T-helper 1 cell treated with Interleukin-12 subunit alpha and Interleukin-12 subunit beta and Interleukin-4 antibody, amounts not matched to agents 30 ng/mL and 1 ng/mL, for 36 hours (primary cell): ENCODE measurements around the gene SCT. TPM values are rescaled to one million over a fixed set of nuclear protein-coding genes. Genes with fewer than 3 reads are reported as not detected.

Source experiments
- intact Hi-C: fragments of 100-400 bp; cut with micrococcal nuclease; formaldehyde crosslinking; loops from one replicate; pipeline ENCODE4 v1.15.1; 2024
- total RNA-seq: library from RNA; stranded (reverse); gene quantifications from 2 replicates; pipeline ENCODE4 v1.2.3, GENCODE V29; 2022

The SCT gene
- total RNA-seq, 1 donor from 2014 or later = not detected

DNA sequence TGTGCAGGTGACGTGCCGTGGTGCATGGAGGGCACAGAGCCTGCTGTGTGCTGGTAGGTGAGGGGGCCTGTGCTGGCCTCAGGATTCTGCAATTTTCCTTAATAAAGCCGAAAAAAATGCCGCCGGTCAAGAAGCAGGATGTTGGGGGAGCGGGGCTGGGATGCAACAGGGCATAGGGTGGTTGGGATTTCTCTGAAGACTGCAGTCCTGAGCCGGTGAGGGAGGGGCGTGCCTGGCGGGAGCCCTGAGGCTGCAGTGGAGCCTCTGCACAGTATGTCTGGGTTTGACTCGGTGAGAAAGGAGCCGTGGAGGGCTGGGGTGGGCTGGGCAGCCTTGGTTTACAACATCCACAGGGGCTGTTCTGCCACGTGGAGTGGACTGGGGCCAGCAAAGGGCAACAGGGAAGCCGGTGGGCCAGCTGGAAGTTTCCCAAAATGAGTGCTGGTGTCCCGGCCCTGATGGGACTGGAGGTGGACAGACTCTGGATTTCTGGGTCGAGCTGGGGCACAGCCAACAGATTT lies 3.6 kb downstream of the SCT start:
- intact Hi-C loops = no loop called here

DNA sequence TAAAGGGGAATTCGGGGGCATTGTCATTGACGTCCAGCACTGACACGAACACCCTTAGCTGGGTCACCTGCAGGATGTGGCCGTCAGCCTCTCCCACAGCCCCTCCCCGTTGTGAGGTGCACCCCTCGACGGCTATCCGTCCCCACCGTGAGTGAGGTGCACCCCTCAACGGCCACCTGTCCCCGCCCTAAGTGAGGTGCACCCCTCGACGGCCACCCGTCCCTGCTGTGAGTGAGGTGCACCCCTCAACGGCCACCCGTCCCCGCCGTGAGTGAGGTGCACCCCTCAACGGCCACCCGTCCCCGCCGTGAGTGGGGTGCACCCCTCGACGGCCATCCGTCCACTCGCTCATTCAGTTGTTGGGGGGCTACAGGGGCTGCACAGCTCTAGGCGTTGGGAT lies 5.1 kb downstream of the SCT start:
- intact Hi-C loops = no loop called here

DNA sequence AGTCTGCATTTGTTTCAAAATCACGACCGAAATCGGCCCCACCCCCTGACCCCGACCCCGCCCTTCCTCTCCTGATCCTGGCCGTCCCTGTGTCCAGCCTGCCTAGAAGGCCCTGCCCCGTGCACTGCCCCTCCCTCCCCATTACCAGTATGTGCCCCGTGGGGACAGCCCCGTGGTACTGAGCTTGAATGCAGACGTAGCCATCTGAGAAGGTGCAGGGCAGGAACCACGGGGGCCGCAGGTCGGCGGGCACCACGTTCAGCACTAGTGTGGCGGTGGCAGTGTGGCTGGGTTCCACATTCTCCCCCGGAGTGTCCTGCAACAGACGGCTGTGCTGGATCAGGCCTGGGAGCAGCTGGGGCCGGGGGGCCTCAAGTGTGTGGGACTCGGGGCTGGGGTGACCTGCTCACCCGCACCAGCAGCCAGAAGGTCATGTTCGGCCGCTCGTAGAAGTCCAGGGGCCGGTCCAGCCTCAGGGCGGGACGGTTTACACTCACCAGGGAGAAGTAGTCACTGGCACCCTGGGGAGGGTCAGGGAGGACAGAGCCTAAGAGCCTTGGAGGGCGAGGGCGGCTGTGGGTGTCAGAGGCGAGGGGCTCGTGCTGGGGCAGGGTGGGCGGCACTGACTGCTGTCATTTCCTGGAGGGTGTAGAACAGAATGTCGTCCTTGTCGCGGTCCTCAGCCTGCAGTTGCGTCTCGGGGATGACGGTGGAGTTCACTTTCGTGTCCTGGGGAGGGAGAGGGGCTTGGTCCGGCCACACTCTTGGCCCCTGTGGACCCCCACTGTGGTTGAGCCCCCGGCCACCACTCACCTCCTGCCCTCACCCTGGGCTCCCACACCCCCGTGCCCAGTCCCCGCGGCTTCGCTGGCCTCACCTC lies 5.8 kb downstream of the SCT start:
- intact Hi-C loops = no loop called here

DNA sequence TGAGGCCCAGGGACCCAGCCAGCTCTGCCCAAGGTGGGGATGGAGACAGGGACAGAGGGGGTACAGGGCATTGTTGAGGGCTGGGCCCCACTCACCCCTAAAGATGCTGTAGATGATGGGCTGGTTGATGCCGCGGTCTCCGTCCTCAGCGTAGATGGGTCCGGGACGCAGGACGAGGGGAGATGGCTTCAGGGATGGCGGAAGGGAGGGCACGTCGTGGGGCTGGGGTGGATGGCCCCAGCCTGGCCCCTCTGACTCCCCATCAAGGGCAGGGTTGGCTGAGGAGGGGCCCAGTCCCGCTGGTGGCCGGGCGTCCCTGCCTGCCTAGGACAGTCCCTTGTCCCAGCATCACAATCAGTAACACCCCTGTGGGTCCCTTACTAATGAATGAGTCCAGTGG lies 6.8 kb downstream of the SCT start:
- intact Hi-C loops = no loop called here

DNA sequence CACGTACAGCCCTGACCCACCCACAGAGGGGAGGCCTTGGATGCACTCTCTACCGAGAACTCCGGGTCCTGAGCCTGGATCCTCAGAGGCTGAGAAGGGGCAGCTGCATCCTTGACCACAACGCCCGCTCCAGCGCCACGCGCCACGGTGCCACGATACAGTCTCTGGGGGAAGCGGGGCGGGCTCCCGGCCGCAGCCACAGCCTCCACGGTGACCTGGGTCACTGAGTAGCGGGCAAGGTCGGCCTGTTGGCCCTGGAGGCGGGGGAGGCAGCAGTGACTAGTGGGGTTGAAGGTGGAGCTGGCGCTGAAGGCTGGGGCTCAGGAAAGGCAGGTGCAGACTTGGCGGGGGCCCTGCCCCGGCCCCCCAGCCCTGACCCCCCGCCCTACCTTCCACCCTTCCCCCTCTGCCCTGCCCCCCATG lies 7.3 kb downstream of the SCT start:
- intact Hi-C loops = no loop called here

DNA sequence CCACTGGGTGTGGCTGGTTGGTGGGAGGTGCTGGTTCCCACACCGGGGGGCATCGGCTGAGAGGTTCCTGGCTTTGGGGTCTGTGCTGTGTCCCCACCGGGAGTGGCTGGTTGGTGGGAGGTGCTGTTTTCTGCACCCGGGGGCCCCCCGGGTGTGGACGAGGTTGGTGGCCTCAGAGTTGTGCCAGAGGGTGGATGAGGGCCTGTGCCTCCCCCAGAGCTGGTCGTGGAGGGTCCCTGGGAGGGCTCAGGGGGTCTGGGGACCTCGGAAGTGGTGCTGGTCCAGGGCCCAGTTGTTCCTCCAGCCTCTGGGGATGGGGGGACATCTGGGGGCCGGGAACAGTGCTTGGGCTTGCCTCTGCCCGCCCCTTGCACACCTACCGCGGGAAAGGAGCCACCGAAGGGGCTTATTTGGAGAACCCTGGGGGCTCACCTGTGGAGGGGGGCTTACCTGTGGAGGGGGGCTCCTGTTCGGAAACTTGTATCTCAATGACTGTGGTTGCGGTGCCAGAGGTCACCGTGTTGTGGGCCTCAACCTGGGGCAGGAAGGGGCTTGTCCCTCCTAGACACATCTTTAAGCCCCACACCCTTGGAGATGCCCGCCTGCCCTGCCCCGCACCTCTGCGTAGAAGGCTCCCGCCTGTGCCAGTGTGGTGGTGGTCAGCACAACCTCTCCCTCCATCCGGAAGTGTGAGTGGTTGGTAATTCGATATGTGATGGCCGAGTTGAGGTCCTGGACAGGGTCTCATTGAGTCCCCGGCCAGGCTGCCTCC lies 7.9 kb downstream of the SCT start:
- intact Hi-C loops = no loop called here

DNA sequence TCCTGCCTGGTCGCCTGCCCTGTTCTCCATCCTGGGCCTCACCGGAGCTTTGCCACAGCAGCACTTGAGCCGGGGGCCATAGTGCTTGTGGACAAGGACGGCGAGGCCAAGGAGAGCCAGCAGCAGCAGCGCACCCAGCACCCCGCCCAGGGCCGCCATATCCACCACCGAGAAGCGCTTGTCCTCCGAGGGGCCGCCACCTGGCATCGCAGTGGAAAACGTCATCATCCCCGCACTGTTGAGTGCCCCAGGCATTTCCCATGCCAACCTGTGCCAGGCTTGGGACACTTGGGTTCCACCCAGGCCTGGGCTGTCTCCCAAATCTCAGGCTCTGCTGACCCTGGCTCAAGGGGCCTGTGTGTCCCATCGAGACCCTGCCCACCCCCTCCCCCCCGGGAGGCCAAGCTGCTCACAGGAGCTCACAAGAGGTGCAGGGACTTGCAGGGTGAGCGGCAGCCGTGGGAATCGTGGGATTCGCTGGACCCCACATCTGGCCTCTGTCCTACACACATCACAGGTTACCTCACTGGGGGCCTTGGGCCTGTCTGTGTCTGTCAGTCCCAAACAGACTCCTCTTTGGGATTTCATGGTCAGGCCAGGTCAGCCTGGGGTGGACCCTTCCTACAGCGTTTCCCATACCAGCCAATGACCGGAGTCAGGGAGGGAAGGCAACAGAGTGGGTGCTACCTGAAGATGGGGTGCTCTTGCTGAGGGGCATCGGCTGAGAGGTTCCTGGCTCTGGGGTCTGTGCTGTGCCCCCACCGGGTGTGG lies 8.9 kb downstream of the SCT start:
- intact Hi-C loops = loop anchor here (2.0 kb wide), 1 partner anchor 179 kb away; no protein-coding TSS in a partner anchor

DNA sequence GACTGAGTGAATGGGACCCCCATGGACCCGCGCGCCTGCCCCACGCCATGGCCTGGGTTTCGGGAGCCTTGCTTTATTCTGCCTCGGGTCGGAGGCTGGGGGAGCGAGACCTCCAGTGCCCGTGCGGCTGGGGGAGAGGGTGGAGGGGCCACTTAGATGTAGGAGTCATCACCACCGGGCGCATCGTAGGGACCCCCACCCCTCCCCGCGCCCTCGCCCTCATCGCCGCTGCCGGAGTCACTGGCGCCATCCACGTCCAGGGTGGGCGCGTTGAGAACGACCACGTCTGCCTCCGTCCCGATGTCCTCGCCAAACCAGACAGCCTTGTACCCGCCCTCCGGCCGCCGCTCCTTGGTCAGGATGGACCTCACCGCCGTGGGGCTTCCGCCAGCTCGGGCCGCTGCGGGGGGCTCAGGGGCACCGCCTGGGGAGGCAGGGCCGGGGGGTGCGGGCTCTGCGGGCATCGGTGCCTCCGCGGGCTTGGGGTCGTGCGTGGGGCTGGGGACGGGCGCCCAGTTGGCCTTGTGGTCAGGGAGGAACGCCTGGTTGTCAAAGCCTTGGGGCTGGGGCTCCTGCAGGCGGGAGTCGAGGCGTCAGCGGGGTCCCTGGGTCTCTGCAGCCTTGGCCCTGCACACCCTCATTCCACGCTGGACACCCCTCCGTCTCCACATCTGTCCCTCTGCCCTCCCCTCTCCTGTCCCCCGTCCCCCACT lies 9.6 kb downstream of the SCT start:
- intact Hi-C loops = loop anchor here (2.0 kb wide), 1 partner anchor 179 kb away; no protein-coding TSS in a partner anchor

DNA sequence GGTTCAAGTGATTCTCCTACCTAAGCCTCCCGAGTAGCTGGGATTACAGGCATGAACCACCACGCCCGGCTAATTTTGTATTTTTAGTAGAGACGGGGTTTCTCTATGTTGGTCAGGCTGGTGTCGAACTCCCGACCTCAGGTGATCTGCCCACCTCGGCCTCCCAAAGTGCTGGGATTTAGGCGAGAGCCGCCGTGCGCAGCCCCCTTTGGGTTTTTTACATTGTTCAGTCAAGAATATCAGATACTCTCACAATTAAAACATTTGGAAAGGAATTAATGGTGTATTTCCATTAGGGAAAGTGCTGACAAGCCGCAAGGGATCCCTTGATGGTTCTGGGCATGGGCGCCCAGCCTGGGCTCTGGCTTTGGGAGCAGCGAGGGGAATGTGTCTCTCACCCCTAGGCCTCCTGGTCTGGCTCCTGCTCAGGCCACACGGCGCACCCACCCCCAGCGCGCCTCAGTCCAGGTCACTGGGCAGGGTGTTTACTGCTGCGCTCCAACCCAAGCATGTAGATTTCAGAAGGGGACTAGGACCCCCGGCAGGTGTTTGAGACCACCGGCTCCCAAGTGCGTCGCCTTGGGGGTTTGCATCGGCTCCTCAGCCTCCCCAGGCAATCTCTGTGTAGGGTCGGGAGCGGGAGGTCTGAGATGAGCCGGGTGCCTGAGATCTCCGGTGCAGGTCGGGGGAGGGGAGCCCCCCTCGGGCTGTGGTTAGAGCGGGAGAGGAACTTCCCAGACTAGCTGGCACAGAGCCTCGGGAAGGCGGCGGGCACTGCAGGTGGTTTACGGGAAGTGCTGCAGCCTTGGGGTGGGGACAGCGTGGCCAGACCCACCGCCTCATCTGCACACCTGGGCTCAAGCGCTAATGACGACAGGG lies 10.4 kb downstream of the SCT start:
- intact Hi-C loops = loop anchor here (1.0 to 2.0 kb wide), 7 partner anchors 28 to 180 kb away; partner anchors contain the start of genes HRAS, LMNTD2, PHRF1 and RASSF7

DNA sequence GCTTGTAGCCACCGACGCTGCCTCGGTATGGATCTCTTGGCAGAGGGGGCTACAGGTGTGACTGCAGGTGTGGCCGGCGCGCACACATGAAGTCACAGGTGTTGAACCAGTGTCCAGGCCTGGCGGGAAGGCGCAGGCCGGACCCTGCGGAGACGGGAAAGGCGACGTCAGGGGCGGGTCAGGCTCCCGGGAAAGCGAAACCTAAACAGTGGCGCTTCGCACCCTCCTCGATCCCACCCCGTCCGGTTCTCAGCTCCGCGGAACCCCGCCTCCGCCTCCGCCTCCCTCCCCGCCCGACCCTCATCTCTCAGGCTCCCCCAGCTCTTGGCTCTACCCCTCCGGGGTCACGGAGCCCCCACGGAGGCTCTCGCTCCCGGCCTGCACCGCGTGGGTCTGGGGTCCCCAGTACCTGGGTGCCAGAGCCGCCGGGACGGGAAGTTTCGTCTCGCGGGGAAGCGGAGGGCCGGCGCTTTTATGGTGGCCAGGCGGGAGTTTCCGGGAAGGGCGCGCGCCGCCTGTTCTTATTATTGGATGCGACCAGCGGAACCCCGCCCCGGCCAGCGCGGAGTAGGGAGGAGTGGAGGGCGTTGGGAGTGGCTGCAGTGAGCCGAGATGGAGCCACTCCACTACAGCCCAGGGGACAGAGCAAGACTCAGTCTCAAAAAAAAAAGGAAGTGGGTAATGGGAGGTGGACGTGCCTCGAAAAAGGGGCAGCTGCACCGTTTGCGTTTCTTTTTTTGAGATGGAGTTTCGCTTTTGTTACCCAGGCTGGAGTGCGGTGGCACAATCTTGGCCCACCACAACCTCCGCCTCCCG lies 11.3 kb downstream of the SCT start, which contains the start of gene IRF7:
Gene IRF7, minus strand, starts transcription at position 447 of the 816 bp plus-strand sequence. CDS start 586 bp downstream, outside the sequence.
- intact Hi-C loops = loop anchor here (1.0 to 2.0 kb wide), 9 partner anchors 27 to 181 kb away; partner anchors contain the start of genes DEAF1, HRAS, LMNTD2 and PHRF1

DNA sequence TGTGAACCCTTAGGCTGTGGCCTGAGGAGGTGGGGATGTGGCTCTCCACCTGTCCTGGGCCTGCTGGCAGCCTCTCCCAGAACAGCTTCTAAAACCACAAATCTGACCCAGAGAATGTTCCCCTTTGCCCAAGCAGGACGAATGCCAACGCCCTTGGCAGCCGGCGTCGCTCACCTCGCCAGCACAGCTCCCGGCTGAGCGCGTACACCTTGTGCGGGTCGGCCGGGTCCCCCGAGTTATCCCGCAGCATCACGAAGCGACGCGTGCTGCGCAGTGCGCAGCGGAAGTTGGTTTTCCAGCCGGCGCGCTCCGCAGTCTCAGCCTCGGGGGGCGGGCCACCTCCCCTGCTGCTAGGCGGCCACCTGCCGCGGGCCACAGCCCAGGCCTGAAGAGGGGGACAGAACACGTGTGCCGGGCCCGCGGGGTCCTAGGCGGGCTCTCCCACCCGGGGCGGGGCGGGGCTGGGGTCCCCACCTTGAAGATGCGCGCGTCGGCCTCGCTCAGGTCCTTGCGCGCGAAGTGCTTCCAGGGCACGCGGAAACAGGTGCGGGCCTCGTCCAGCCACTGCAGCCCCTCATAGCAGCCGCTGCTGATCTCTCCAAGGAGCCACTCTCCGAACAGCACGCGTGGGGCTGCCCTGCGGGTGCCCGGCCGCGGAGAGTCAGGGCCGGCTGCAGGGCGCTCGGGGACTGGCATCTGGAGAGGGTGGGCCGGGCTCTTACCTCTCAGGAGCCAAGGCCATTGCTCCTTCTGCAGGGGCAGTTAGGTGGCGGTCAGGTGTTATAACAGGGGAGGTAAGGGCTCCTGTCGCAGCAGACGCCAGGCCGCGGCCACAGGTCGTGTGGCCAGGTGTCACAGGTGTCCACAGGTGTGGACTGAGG lies 12.1 kb downstream of the SCT start:
- intact Hi-C loops = loop anchor here (1.0 to 2.0 kb wide), 2 partner anchors 80 to 132 kb away; partner anchors contain the start of genes DEAF1, TALDO1 and TMEM80

DNA sequence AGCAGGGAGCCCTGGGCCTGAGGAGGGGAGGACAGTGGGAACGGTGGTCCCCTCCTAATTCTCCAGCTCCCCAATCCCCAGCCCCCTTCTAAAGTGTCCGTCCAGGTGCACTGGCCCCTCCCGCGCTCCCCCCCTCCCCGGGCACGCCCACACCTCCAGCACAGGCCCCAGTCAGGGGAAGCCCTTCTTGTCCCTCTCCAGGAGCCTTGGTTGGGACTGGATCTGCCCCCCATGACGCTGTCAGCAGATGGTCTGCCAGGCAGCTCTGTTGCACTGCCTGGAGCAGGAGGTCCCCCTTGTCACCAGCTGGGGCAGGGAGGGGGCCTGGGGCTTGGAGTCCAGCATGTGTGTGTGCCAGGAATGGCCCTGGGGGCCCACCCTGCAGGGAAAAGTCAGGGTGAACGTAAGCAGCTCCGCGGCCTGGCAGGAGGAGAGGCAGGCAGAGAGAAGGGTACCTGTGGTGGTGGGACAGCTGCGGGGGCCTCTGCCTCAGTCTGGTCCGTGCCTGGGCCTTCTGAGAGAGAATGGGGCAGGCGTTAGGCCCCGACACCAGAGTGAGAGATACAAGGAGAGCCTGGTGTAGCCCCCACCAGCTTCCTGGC lies 12.9 kb downstream of the SCT start:
- intact Hi-C loops = loop anchor here (2.0 kb wide), 1 partner anchor 133 kb away; the partner anchor contains the start of gene TALDO1

DNA sequence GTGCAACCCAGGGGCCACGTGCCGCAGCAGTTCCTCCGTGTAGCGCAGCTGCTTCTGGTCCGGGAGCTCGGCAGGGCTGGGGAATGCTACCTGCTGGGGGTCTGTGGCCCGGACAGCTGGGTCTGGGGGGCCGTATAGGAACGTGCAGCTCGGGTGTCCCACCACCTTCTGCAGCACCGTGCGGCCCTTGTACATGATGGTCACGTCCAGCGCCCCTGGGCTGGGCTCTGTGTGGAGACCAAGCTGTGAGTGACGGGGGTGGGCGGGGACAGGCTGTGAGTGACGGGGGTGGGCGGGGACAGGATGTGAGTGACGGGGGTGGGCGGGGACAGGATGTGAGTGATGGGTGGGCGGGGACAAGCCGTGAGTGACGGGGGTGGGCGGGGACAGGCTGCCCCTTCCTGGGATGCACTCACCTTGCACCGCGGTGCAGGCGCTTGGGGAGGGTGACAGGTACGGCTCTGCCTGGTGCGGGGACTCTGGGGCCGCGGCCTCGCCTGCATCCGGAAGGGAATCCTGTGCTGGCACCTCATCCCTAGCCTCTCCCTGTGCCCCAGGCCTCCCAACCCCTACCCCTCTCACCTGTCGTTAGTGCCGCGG lies 13.5 kb downstream of the SCT start:
- intact Hi-C loops = no loop called here

DNA sequence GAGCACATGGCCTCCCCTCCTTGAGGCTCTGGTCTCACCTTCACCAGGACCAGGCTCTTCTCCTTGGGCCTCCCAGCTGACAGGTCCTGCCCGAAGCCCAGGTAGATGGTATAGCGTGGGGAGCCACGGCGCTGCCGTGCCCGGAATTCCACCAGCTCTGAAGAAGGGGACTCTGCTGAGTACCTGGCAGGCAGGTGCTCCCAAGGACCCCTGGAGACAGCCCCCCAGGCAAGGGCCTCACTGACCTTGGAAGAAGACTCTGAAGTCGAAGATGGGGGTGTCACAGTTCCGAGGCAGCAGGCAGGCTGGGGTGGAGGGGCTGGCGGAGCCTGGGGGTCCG lies 14.1 kb downstream of the SCT start:
- intact Hi-C loops = no loop called here

DNA sequence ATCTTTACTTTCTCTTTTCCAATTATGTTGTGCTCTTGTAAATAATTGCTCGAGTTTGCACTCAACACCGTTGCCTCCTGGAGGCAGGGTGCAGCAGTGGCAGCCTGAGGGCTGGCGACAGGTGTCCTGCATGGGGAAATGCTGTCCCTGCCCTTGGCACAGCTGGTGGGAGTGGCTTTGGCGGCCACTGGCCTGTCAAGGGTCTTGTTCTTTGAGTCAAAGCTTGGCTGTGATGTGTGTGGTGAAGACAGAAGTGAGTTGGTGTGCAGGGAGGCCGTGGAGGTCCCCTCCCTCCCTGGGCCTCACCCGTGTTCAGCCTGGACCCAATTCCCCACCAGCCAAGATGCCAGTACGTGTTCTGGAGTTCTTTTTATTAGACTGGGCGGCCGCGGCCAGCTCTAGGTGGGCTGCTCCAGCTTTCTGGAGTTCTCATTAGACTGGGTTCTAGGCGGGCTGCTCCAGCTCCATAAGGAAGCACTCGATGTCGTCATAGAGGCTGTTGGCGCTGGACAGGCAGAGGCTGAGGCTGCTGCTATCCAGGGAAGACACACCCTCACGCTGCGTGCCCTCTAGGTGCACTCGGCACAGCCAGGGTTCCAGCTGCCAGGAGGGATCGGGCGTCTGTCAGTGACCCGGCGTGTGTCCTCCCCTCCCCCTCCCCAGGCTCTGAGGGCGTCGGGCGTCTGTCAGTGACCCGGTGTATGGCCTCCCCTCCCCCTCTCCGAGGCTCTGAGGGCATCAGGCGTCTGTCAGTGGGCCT lies 14.6 kb downstream of the SCT start:
- intact Hi-C loops = no loop called here
